ENCODE data around the gene SLC38A7. TPM values are rescaled to one million over a fixed set of nuclear protein-coding genes. Genes with fewer than 3 reads are reported as not detected.

SLC38A7 gene
- total RNA-seq, 1 experiment from 2014 or later, result 26.6 TPM

DNA sequence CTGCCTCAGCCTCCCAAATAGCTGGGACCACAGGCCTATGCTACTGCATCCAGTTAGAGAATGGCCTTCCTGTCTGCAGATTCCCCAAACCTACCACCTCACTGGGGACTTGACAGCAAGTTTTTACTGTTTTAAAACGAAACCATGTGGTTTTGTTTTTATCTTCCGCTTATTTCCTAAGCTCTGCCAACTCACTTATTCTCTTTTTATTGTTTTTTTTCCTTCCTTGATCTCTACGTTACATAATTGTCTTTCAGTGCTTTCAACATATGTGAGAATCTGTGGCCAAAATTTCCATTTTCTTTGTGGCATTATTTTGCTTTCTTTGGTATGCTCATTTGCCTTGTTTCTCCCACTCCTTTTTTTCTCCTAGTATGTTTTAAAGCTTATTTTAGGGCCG is 14.6 kb upstream of the SLC38A7 start:
- H2AFZ ChIP-seq (ENCODE audit: low read length), result no peak overlapping the region
- H3K4me2 ChIP-seq (ENCODE audit: insufficient read depth, insufficient read length, low read length), result no peak overlapping the region
- no peaks in the 10 kb centered on the region for H3K79me1 ChIP-seq (ENCODE audit: insufficient read depth, low read depth, low read length, poor library complexity, severe bottlenecking)
- TF ChIP-seq CTCF (conservative IDR thresholded peaks at IDR 0.05), result no peak
- H3K36me3 Mint-ChIP-seq (ENCODE audit: insufficient read depth in 1 of 3, low read depth in 3 of 3), result peaks cover 0 to 1% (median under 1%) of the 10 kb centered on the region in 3 experiments; a peak in 2 of 7 replicates
- H4K8ac ChIP-seq (replicated peaks; ENCODE audit: insufficient read length, low read depth, low read length), result no peak overlapping the region
- no peak overlapping the region for H2BK15ac ChIP-seq (ENCODE audit: low read depth, low read length)
- peaks cover 3 to 4% of the 10 kb centered on the region in 2 experiments; a peak in 1 of 5 replicates for H3K9me3 Mint-ChIP-seq
- H2BK12ac ChIP-seq (ENCODE audit: insufficient read length, low read depth, low read length), result no peak overlapping the region
- no peaks in the 10 kb centered on the region for H3K9me3 ChIP-seq (ENCODE audit: control insufficient read depth, low read depth, low read length)
- no peak overlapping the region for H2BK5ac ChIP-seq (ENCODE audit: insufficient read length, low read length)
- no peak overlapping the region for H4K5ac ChIP-seq (ENCODE audit: insufficient read length, low read depth, low read length)
- no peak overlapping the region for H3K4ac ChIP-seq (ENCODE audit: low read depth, low read length)
- no peak overlapping the region for H2BK120ac ChIP-seq (ENCODE audit: low read depth, low read length, poor library complexity, severe bottlenecking)
- H2BK20ac ChIP-seq (ENCODE audit: low read depth, low read length, poor library complexity, severe bottlenecking), result no peak overlapping the region
- H3K79me2 ChIP-seq (ENCODE audit: insufficient read depth, low read length), result no peaks in the 10 kb centered on the region
- no peaks in the 10 kb centered on the region for H4K20me1 ChIP-seq (ENCODE audit: control insufficient read depth, insufficient read depth, insufficient read length)
- H3K23me2 ChIP-seq (ENCODE audit: insufficient read length, low read depth, low read length, poor library complexity, severe bottlenecking), result no peaks in the 10 kb centered on the region
- no CpG with 5 or more reads among the region's 4 CpGs for WGBS (ENCODE audit: extremely low coverage, insufficient read length, low lambda C conversion rate)
- no peaks in the 10 kb centered on the region for H3K27me3 ChIP-seq (ENCODE audit: insufficient read depth, low read length)
- DNase-seq, result no peak
- no peak overlapping the region for H3K56ac ChIP-seq (ENCODE audit: insufficient read length, low read depth, low read length)
- H3K23ac ChIP-seq (ENCODE audit: insufficient read length, low read depth, low read length), result no peak overlapping the region
- H4K91ac ChIP-seq (ENCODE audit: insufficient read length, low read depth, low read length), result no peak overlapping the region
- no peak overlapping the region for H3K18ac ChIP-seq (ENCODE audit: insufficient read length, low read depth, low read length)
- H3K4me1 Mint-ChIP-seq, result no peaks in the 10 kb centered on the region
- H3K27ac Mint-ChIP-seq, result no peak overlapping the region; a peak in 1 of 7 replicates
- no peaks in the 10 kb centered on the region; the same call in 1 of the 2 replicates for H3K27me3 Mint-ChIP-seq (ENCODE audit: low read depth)
- no peak overlapping the region for H3K14ac ChIP-seq (ENCODE audit: insufficient read depth, low read length)
- no peak overlapping the region for H3K9ac ChIP-seq (ENCODE audit: extremely low read depth, insufficient read length, low read length)
- no peak overlapping the region for H2AK5ac ChIP-seq (ENCODE audit: insufficient read length, low read length)
- no peak overlapping the region for H3K4me3 Mint-ChIP-seq
- H3T11ph ChIP-seq (ENCODE audit: low read length), result no peak overlapping the region
- H3K4me1 ChIP-seq (ENCODE audit: insufficient read depth, low read length), result no peaks in the 10 kb centered on the region
- no peak overlapping the region for H3K27ac ChIP-seq (ENCODE audit: insufficient read length, low read depth, low read length)
